Pancreas (tissue), 10 donors: ENCODE data around the gene GABRA5. TPM values are rescaled to one million over a fixed set of nuclear protein-coding genes. Genes with fewer than 3 reads are reported as not detected.

Experiments
- ATAC-seq, 4 donors: fragments of 200-7000 bp; cut with Tn5 transposase; one replicate each; pipeline versions ENCODE4 v1.8.0 to v1.9.1; 2020; ENCODE audit warnings: mild to moderate bottlenecking in 4 of 4, moderate library complexity in 4 of 4
- DNase-seq, 6 donors: peaks; one replicate each; pipeline ENCODE4 v3.0.0-alpha.2; 2020
- FAIRE-seq: peaks from 2 replicates; lab custom pipeline; 2012; peaks lifted over from hg19 to GRCh38; lab: Jason Lieb, UNC
- H3K27ac ChIP-seq, 4 donors: fragments of 200-600 bp; sonication (generic); 1 replicate in 3 of 4; 2 replicates in 1 of 4; pipeline versions ENCODE4 v1.5.0 to v1.8.0; 2020
- H3K27me3 ChIP-seq, 4 donors: fragments of 200-600 bp; one replicate each; pipeline ENCODE4 v1.8.0; 2021
- H3K36me3 ChIP-seq, 3 donors: fragments of 200-600 bp; sonication (generic) in 1 of 3; one replicate each; pipeline versions ENCODE4 v1.5.0 to v1.8.0; 2020 to 2021
- H3K4me1 ChIP-seq, 3 donors: fragments of 200-600 bp; one replicate each; pipeline ENCODE4 v1.8.0; 2021
- H3K4me3 ChIP-seq, 4 donors: fragments of 200-600 bp; sonication (generic) in 2 of 4; one replicate each; pipeline versions ENCODE4 v1.5.0 to v1.8.0; 2020 to 2021
- H3K9me3 ChIP-seq, 4 donors: fragments of 200-600 bp; one replicate each; pipeline ENCODE4 v1.8.0; 2021
- WGBS, 2 donors: extraction: QIAGEN DNeasy Blood & Tissue Kit; methylation state at CpG; one replicate each; pipeline ENCODE4 v1.1.7; 2013; 5-methylcytosine and 5-hydroxymethylcytosine counted together
- intact Hi-C, 3 donors: fragments of 100-400 bp; cut with DNase I; formaldehyde crosslinking; loops; one replicate each; pipeline versions ENCODE4 v1.11.1 to v1.14.2; 2022
- polyA plus RNA-seq, 2 donors: library from polyadenylated mRNA; stranded (reverse); fragments of 200-250 nt; gene quantifications; one replicate each; pipeline ENCODE4 v1.2.3, GENCODE V29; 2013
- total RNA-seq, 6 donors: library from RNA; stranded (reverse); fragmentation: NEBNext Ultra II Directional in 4 of 6; extraction: Animal tissue kit (Norgen Biotek cat#: 25700) in 4 of 6; gene quantifications; one replicate each; pipeline versions ENCODE4 v1.2.1 to v1.2.4, GENCODE V29; 2021 to 2023
- TF ChIP-seq, protein P1 (sequence below), 4 donors: fragments of 200-600 bp; sonication (generic) in 3 of 4; IDR thresholded peaks; one replicate each; pipeline versions ENCODE4 v1.5.0 to v1.8.0; 2021; ENCODE audit warnings: antibody characterized with exemption in 4 of 4
- donor health status: healthy with polysubstance abuse.
- donor health status: DM: no; HTN: no; CAD: no; lungs with moderate emphysema.
- donor health status: DM: no; HTN: no; CAD: no.
- donor health status: control.
- donor health status: control.
- donor health status: Bipolar disorder and iron deficiency.
- donor health status: DM: yes; HTN: yes; CAD: no.
- donor health status: DM: no; HTN: no; CAD: no.
- donor health status: DM: no; HTN: no; CAD: no.
- donor health status: DM: yes; HTN: yes; CAD: no.

Gene GABRA5
- total and polyA plus RNA-seq, 8 donors: 0.16 to 0.52 (median 0.28) TPM; not detected in 4

DNA sequence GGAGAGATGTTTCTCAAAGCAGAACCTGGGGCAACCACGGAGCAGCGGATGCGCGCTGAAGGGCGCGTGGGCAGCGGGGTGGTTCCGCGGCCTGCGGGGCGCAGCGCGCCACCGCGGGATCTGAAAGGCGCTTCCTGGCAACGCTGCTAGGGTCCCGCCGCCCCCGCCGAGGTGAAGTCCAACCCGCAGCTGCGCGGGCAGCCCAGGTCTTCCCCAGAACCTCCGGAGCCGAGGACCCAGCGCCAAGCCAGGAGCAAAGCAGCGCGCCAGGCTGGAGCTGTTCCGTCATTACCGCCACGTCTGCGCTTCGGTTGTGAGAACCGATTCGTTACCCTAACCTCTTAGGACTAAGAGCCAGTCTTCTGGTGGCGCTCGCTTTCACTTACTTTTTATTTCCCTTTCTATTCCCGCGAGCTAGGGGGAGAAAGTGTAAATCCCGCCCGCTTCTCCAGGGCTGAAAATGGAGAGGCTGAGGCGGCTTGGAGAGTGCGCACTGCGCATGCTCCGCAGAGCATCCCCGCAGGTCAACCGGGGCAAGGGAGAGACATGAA lies 100.9 kb downstream of the GABRA5 start:
- no peaks in the 10 kb centered on the region for H3K4me1 ChIP-seq
- peaks cover 0 to 17% (median 0%) of the 10 kb centered on the region in 4 donors for H3K27me3 ChIP-seq
- TF ChIP-seq, protein P1, sequence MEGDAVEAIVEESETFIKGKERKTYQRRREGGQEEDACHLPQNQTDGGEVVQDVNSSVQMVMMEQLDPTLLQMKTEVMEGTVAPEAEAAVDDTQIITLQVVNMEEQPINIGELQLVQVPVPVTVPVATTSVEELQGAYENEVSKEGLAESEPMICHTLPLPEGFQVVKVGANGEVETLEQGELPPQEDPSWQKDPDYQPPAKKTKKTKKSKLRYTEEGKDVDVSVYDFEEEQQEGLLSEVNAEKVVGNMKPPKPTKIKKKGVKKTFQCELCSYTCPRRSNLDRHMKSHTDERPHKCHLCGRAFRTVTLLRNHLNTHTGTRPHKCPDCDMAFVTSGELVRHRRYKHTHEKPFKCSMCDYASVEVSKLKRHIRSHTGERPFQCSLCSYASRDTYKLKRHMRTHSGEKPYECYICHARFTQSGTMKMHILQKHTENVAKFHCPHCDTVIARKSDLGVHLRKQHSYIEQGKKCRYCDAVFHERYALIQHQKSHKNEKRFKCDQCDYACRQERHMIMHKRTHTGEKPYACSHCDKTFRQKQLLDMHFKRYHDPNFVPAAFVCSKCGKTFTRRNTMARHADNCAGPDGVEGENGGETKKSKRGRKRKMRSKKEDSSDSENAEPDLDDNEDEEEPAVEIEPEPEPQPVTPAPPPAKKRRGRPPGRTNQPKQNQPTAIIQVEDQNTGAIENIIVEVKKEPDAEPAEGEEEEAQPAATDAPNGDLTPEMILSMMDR (IDR thresholded peaks at IDR 0.05): no peak
- H3K27ac ChIP-seq: no peak overlapping the region
- DNase-seq (no peak), ATAC-seq (no peak), FAIRE-seq (no peak)
- no peak overlapping the region for H3K4me3 ChIP-seq
- 1 to 2% methylated on average over 48 of the region's 48 CpGs for WGBS, 2 donors
- no peaks in the 10 kb centered on the region for H3K9me3 ChIP-seq
- H3K36me3 ChIP-seq: no peaks in the 10 kb centered on the region
- intact Hi-C loops: no loop called here

DNA sequence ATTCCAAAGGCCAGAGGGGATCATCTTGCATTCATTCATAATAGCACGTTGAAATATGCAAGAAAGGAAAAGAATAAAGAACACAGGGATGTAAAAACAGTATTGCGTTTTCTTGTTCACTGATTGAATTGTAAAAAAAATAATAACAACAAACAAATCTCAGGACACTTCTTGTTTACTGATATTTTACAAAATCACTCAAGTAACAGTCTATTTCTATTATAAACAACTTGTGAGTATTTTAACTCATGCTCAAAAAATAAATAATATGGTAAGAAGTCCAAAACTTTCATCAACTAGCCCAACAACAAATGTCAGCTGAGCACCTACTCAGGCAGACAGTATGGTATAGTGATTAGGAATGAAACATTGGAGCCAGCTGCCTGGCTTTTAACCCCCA lies 101.9 kb downstream of the GABRA5 start:
- no peak for ATAC-seq
- FAIRE-seq: no peak
- Histone ChIP-seq H3K4me3 (no peak overlapping the region), H3K27me3 (peaks cover 0 to 17% (median 0%) of the 10 kb centered on the region in 4 donors), H3K27ac (no peak overlapping the region), H3K36me3 (no peaks in the 10 kb centered on the region), H3K4me1 (no peaks in the 10 kb centered on the region), H3K9me3 (no peaks in the 10 kb centered on the region)
- WGBS, 2 donors: 49 to 64% methylated on average over 2 of the region's 2 CpGs
- DNase-seq: no peak
- TF ChIP-seq, protein P1 (IDR thresholded peaks at IDR 0.05): no peak
- intact Hi-C loops: no loop called here

DNA sequence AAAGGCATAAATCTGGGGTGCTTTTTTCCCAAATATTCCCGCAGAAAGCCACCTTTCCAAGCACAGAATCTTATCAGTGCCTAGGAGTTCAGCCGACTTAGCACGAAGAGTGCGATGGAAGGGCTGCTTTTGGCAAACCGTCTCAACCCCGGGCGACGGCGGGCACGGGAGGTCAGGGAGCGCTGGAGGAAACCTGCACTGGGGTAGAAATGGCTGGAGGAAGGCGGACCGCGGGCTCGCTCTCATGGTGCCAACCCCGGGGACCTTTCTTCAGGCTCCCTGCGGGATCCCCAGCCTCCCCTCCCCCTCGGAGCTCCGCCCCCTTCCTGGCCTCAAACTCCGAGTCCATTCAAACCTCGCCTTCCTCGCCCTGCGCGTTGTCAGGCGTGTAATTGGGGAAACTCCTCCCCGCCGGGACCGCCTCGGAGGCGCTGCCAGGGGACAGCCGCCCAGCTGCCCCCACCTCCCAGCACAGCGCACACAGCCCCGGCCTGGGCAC lies 103.9 kb downstream of the GABRA5 start, which contains the start of gene GABRG3:
Gene GABRG3 (plus strand): TSS at position 470 of the 499 bp plus-strand sequence.
- peak in 1 of 6 donors; percentile 48 for DNase-seq
- TF ChIP-seq, protein P1 (IDR thresholded peaks at IDR 0.05): no peak
- H3K9me3 ChIP-seq: no peaks in the 10 kb centered on the region
- FAIRE-seq: no peak
- intact Hi-C loops: no loop called here
- no peak within 1 kb of the TSS for H3K27ac ChIP-seq
- no peaks in the 10 kb centered on the region for H3K4me1 ChIP-seq
- H3K4me3 ChIP-seq: no peak within 1 kb of the TSS
- ATAC-seq: no peak
- WGBS, 2 donors: 1 to 3% methylated on average over 30 to 33 of the region's 33 CpGs
- no peaks in the 10 kb centered on the region for H3K36me3 ChIP-seq
- peaks cover 0 to 17% (median 0%) of the 10 kb centered on the region in 4 donors for H3K27me3 ChIP-seq

DNA sequence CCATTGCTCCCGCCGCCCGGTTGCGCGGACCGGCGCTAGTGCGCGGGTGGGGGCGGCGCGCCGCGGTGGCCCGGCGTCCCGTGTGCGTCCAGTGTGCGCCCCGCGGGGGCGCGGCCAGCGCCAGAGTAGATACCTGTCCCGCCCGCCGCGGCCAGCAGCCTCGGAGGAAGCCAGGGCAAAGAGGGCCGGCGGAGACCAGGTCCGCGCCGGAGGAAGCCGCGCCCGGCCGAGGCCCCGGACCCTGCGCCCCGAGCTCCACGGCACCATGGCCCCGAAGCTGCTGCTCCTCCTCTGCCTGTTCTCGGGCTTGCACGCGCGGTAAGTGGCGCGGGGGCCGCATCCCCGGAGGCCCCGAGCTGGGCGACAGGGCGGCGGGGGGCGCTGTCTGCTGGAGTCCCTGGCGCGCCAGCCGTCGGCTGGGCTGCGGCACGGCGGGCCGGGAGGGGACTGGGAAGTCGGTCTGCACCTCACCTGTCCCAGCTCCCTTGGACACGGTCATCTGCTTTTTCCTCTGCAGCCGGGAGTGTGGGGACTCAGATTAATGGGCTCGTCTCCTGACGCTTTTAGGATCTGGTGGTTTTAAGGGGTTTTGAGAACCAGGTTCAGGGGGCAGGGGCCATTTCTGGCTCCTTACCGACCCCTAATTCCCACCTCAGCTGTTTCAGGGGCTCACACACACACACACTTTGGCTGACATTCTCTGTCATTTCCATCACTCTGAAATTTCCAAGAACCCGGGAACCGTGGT lies 104.6 kb downstream of the GABRA5 start:
- no peak for FAIRE-seq
- peaks cover 0 to 17% (median 0%) of the 10 kb centered on the region in 4 donors for H3K27me3 ChIP-seq
- 2 to 5% methylated on average over 45 to 72 of the region's 72 CpGs for WGBS, 2 donors
- no peak overlapping the region for H3K4me3 ChIP-seq
- H3K36me3 ChIP-seq: no peaks in the 10 kb centered on the region
- no peak overlapping the region for H3K27ac ChIP-seq
- no peaks in the 10 kb centered on the region for H3K9me3 ChIP-seq
- intact Hi-C loops: no loop called here
- ATAC-seq: no peak
- peak in 1 of 6 donors; percentile 43 for DNase-seq
- H3K4me1 ChIP-seq: no peaks in the 10 kb centered on the region
- TF ChIP-seq, protein P1 (IDR thresholded peaks at IDR 0.05): no peak
